Iris pigment epithelial cell (primary cell): Measurements from ENCODE around the gene TSPAN3.
A peak's percentile ranks its signal among the peaks of the same experiment; 100 is the strongest.

Experiments used
- DNase-seq: peaks from one replicate; pipeline ENCODE4 v3.0.0-alpha.2; 2011; ENCODE audit warnings: low read depth

The TSPAN3 gene

DNA sequence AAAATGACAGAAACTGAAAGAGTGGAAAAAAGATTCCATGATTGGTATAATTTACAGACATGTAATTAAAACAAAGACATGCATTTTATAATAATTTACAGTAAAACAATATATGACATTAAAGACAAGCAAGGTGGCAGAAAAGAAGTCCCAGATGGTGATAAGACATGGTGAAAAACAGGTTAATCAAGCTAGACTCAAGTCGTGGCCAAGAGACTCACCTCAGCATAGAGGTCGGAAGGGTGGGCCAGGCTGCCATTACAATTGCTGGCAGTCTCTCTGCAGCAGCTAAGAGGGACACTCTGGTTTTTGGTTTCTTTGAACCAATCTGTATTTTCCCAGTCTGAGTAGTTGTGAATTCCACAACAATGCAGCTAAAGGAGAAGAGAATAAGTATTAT is 18.4 kb downstream of the TSPAN3 start:
- no peak for DNase-seq

GRCh38 chr15:77048135-77048876 is 22.6 kb downstream of the TSPAN3 start:
- peak; percentile 64 for DNase-seq

DNA sequence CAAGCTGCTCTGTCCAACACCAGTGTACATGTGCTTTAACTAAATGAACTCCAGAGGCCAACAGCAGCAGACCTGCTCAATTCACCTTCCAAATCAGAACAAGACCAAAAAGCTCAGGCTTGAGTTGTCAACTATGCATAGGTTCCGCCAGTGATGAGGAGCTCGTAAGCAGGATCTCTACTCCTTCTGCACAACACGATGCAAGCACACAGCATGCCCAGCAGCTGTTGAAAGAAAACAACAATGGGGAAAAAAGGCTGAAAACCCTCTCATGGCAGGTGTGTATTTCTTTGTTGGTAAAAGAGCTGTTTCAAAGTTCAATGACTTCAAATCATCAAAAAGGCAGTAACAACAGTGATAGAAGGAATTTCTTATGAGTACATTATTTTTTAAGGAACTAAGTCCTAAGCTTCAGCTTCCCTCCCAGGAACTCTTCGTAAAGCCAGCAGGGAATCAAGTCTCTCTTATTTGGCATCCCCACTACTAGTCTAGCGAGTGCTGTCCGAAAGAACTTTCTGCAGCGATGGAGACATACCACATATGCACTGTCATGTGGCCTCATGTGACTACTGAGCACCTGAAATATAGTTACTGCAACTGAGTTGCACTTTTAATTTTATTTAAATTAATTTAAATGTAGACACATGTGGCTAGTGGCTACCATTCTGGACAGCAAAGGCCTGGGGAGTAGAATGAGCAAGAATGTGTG is 24.1 kb downstream of the TSPAN3 start:
- no peak for DNase-seq

- DNase-seq: no peak
Observed at GRCh38 chr15:77045985-77046384, 24.9 kb downstream of the TSPAN3 start.

GRCh38 chr15:77044228-77045042 is 26.5 kb downstream of the TSPAN3 start:
- no peak for DNase-seq

DNA sequence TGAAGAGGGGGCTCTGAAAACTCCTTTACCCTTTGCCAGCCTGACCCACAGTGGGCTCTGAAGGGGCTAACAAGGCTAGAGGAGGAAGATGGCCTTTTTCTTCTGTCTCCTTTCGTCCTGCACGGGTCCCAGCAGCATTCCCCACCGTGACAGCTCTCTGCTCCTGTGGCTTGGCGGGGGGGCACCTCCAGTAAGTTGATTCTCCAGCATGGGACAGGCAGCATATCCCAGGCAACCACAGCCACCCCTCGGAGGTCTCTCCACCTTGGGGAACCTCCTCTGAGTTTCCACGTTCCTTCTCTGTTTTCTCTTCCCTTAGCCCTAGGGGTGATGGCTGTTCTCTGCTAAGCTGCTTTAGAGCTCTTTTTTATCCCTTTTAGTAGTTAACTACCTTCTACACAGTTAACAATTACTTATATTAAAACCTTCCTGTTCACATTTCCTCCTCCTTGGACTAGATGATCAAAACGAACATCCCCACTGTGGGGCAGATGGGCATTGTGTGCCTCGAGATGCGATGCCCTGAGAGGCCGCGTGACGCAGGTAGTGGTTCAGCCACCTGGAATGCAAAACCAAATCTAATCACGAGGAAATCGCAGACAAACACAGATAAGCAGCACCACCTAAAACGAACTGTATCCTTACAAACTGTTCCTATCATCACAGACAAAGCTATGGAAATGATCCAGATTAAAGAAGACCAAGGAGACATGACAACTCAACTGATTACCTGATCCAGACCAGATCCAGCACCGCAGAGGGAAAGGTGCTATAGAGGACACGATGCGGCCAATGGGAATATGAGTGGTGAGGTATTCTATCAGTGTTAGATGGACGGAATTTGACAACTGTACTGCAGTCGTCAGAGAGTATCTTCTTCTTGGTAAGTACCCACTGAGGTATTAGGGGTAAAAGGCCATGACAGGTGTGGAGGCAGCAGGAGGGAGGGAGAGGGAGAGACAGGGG is 27.7 kb downstream of the TSPAN3 start:
- DNase-seq: no peak

- DNase-seq: no peak
Observed at GRCh38 chr15:77042245-77042919, 28.5 kb downstream of the TSPAN3 start.

DNA sequence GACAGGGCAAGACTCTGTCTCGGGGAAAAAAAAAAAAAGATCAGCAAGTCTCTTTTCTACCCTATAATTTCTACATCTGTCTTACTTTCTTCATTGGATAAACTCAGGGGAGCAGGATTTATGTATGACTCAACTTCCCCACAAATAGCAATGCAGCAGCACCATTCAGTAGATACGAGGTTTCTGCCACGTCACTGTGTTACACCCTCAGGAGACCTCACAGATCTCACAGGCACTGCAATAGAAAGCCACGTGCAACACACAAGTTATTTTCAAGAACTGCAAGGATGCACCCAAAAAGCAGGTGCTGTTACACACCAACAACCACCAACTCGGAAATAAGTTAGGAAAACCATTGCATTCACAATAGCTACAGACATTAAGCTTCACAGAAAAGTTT is 30.2 kb downstream of the TSPAN3 start:
- peak; percentile 78 for DNase-seq

GRCh38 chr15:77039848-77040247 is 31.1 kb downstream of the TSPAN3 start:
- DNase-seq: no peak

DNA sequence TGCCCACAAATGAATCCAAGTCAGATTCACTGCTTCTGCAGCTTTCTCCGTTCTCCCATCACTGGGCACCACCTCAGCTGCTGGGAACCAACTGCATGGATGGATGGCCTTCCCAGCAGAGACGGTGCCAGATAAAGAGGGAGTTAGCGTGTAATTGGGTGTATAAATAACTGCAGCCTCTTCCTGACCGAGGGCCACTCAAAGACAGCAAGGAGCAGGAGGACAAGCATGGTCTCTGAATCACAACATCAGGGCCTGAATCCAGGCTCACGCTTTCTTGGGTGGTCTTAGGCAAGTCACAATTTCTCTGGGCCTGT is 31.7 kb downstream of the TSPAN3 start:
- no peak for DNase-seq

DNA sequence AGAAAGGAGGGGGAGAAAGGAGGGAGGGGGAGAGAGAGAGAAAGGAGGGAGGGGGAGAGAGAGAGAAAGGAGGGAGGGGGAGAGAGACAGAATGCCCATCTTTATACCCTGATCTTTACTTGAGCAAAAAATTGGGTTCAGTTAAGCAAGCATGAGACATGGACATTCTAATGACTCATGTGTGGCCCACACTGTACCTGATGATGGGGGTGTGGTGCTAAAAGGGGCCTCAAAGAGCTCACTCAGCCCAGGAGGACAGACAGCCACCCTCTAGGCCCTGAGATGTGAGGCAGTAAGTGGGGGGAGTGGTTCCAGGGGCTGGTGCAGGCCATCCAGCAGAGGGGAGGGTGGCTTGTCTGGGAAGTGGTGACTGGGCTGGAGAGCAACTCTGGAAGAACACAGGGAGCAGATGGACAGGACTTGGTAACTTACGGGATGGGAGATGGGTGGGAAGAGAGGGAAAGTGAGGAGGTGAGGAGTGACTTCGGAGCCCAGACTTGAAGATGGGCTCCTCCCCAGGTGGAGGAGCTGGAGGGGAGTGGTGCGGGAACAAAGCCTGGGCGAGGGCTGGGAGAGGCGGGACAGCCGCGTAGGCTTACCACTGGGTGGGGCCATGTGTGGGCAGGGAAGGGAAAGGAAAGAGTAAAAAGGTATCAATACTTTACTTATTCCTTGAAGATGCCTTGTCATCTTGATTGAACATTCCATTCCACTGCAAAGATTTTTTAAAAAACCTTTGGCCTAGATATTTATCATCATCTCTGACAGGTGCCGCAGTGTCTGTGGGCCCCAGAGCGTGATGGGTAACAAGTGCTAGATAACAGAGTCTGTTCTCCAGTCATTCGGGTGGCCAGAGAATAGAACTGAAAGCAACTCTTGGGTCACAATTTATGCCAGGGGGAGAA is 32.3 kb downstream of the TSPAN3 start:
- DNase-seq: no peak

DNA sequence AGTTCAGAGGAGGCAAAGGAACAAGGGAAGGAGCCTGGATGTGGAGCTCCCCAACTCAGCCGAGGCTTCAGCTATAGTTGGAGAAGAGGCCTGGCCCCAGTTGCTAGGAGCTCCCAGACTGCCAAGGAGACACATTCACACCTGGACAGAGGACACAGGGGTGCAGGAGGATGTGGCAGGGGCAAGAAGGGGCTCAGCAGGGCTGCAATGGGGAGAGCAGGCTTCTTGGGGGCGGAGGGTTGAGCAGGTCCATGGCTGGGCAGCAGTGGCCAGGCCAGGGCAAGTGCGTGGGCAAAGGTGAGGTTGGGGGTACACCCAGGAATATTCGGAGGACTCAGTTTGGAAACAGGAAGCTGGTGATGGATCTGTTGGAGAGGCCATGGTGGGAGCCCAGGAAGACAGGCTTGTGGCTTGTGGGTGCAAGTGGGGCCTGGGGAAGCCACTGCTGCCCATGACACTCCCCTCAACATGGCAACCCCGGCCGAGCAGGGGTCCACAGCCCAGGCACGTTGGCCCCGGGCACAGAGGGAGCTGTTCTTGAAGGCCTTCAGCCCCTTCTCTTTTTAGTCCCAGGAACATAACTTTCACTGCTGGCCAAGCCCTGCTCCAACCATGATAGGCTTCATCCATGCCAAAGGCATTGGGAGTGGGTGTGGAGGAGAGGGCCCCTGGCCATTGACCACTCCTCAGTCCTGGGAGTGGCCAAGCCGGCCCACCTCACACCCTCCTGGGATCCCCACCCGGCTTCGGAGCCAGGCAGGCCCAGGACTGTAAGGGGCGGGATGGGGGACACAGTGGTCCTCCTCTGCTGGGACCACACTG is 33.3 kb downstream of the TSPAN3 start:
- no peak for DNase-seq

DNA sequence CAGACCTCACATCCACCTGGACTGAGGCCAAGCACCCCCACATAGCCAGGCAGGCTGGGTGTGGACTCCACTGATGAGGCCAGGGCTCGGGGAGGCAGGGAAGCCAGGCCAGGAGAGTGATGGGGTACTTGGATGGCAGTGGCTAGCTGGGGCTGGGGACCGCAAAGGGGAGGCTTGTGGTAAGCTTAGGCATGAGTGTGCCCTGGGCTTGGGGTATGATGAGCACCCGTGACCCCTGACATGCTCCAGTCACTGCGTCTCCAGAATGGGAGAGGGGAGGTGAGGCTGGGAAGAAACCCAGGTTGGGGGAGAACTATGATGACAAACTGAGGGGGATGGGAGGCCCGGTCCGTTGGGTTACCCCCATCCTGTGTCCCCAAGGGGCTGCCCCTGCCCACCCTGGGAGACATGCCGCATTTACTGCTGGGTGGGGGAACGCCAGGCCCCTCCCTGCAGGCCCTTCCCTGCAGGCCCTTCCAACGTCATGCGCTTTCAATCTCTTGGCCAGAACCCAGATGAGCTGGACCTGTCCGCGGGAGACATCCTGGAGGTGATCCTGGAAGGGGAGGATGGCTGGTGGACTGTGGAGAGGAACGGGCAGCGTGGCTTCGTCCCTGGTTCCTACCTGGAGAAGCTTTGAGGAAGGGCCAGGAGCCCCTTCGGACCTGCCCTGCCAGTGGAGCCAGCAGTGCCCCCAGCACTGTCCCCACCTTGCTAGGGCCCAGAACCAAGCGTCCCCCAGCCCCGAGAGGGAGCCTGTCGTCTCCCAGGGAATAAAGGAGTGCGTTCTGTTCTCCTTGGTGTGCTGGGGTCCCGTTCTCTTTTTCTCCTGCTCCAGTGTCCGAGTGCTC is 34.1 kb downstream of the TSPAN3 start:
- DNase-seq: no peak

DNA sequence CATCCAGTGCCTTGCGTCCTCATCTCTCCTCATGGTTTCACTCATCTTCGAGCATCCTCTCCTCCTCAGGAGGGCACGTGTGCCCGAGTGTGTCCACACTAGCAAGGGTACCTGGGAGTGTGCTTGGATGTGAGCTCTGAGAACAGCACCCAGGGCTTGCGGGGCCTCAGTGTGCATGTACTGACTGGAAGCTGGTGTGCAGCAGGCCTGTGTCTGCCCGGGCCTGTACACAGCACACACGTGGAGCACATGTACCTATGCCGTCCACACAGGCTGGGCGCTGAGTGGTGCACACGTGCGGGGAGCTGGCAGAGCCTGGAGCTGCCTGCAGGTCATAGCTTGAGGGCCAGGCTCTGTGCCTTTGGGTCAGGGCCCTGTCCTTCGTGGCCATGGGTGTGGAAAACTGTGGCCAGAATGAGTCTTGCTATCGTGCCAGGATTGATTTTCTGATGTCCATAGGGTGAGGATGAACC is 34.9 kb downstream of the TSPAN3 start:
- DNase-seq: no peak

DNA sequence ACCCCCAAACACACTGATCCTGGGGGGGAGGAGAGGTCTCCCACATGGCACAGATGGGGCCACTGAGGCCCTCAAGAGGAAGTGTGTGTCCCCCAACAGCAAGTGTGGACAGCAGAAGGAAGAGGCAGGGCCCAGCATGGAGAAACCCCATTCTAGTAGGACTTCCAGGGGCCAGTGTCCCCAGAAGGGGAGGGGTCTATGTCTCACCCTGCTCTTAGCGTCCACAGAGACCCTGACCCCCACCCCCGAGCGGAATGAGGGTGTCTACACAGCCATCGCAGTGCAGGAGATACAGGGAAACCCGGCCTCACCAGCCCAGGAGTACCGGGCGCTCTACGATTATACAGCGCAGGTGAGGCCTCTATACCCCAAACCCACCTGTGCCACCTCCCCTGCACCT is 35.3 kb downstream of the TSPAN3 start:
- DNase-seq: no peak

- no peak for DNase-seq
Observed at GRCh38 chr15:77034695-77035489, 36.0 kb downstream of the TSPAN3 start.
